Body of pancreas (tissue), 4 donors: Measurements from ENCODE around the gene CAMKMT.

Experiments used
- CTCF ChIP-seq, 7 experiments: fragments of 450-650 bp in 4 of 7; fragments of 200-600 bp in 3 of 7; sonication (generic) in 3 of 7; IDR thresholded peaks; one replicate each; pipeline ENCODE4 v1.5.1; 2016 to 2019; ENCODE audit warnings: antibody characterized with exemption in 7 of 7
- POLR2A ChIP-seq, 3 donors: fragments of 450-650 bp; IDR thresholded peaks; one replicate each; pipeline ENCODE4 v1.6.1; 2016; ENCODE audit warnings: antibody characterized with exemption in 3 of 3, mild to moderate bottlenecking in 2 of 3

DNA sequence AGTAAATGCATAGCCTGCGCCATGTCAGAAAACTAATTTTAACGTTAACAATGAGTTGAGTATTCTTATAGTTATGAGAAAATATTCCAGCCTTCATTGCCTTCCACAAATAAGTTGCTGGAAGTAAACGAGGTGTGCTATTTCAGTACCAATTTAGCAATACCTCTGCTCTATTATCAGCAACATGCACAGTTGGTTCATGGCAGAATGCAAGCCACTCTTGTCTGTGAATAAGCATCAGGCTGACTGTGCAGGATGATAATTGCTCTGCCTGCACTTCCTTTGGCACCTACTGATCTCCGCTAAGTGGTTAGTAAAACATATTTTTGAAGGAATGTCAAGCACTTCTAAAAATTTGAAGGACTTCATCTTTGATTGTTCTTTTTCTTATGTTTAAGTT, 317.8 kb downstream of the CAMKMT start:
- no peak for TF ChIP-seq POLR2A (IDR thresholded peaks at IDR 0.05)
- TF ChIP-seq CTCF (IDR thresholded peaks at IDR 0.05): no peak
